H9 (cell line): Measurements from ENCODE around the gene PDXK. TPM values are rescaled to one million over a fixed set of nuclear protein-coding genes. Genes with fewer than 3 reads are reported as not detected.

Experiments used
- DNase-seq: peaks from one replicate; pipeline ENCODE4 v3.0.0-alpha.2; 2017
- H2AFZ ChIP-seq: one replicate; pipeline ENCODE4 v1.6.1; 2013; ENCODE audit warnings: mild to moderate bottlenecking, low read length, control low read depth, moderate library complexity
- H2AK5ac ChIP-seq: 2 replicates; pipeline ENCODE4 v1.6.1; 2013; ENCODE audit warnings: low read length, control low read depth, mixed read lengths; ENCODE audit not compliant: insufficient read length
- H2BK120ac ChIP-seq: one replicate; pipeline ENCODE4 v1.6.1; 2013; ENCODE audit warnings: low read depth, mild to moderate bottlenecking, low read length, control low read depth, inconsistent platforms; ENCODE audit not compliant: poor library complexity, severe bottlenecking
- H2BK12ac ChIP-seq: 2 replicates; pipeline ENCODE4 v1.6.1; 2013; ENCODE audit warnings: low read length, control low read depth, mixed read lengths, low read depth; ENCODE audit not compliant: insufficient read length
- H2BK15ac ChIP-seq: 2 replicates; pipeline ENCODE4 v1.6.1; 2013; ENCODE audit warnings: low read depth, low read length, control low read depth
- H2BK20ac ChIP-seq: one replicate; pipeline ENCODE4 v1.6.1; 2013; ENCODE audit warnings: low read depth, mild to moderate bottlenecking, low read length, control low read depth, inconsistent platforms; ENCODE audit not compliant: poor library complexity, severe bottlenecking
- H2BK5ac ChIP-seq: 2 replicates; pipeline ENCODE4 v1.6.1; 2013; ENCODE audit warnings: low read length, control low read depth, mixed read lengths; ENCODE audit not compliant: insufficient read length
- H3K14ac ChIP-seq: 2 replicates; pipeline ENCODE4 v1.6.1; 2013; ENCODE audit warnings: low read length, control low read depth; ENCODE audit not compliant: insufficient read depth
- H3K18ac ChIP-seq: 2 replicates; pipeline ENCODE4 v1.6.1; 2013; ENCODE audit warnings: low read depth, mild to moderate bottlenecking, mixed read lengths, low read length, control low read depth; ENCODE audit not compliant: insufficient read length
- H3K23ac ChIP-seq: 2 replicates; pipeline ENCODE4 v1.6.1; 2013; ENCODE audit warnings: low read length, control low read depth, mixed read lengths, low read depth; ENCODE audit not compliant: insufficient read length
- H3K23me2 ChIP-seq: 2 replicates; pipeline ENCODE4 v1.6.1; 2013; ENCODE audit warnings: low read depth, mild to moderate bottlenecking, mixed read lengths, low read length, control low read depth; ENCODE audit not compliant: insufficient read length, poor library complexity, severe bottlenecking
- H3K27ac ChIP-seq: 2 replicates; pipeline ENCODE4 v1.5.1; 2013; ENCODE audit warnings: low read length, control low read depth, mixed read lengths, low read depth; ENCODE audit not compliant: insufficient read length
- H3K27me3 ChIP-seq: 2 replicates; pipeline ENCODE4 v1.6.1; 2013; ENCODE audit warnings: low read length, control low read depth, inconsistent platforms; ENCODE audit not compliant: insufficient read depth
- H3K4ac ChIP-seq: 2 replicates; pipeline ENCODE4 v1.6.1; 2013; ENCODE audit warnings: low read depth, mild to moderate bottlenecking, control low read depth, inconsistent platforms, low read length, moderate library complexity
- H3K4me1 ChIP-seq: 2 replicates; pipeline ENCODE4 v1.6.1; 2013; ENCODE audit warnings: low read length, control low read depth, inconsistent platforms; ENCODE audit not compliant: insufficient read depth
- H3K4me2 ChIP-seq: 2 replicates; pipeline ENCODE4 v1.6.1; 2013; ENCODE audit warnings: low read length, control low read depth, mixed read lengths; ENCODE audit not compliant: insufficient read length, insufficient read depth
- H3K56ac ChIP-seq: 2 replicates; pipeline ENCODE4 v1.6.1; 2013; ENCODE audit warnings: low read depth, mild to moderate bottlenecking, mixed read lengths, low read length, control low read depth; ENCODE audit not compliant: insufficient read length
- H3K79me1 ChIP-seq: 2 replicates; pipeline ENCODE4 v1.6.1; 2013; ENCODE audit warnings: low read depth, mild to moderate bottlenecking, moderate library complexity, low read length, control low read depth, inconsistent platforms; ENCODE audit not compliant: insufficient read depth, poor library complexity, severe bottlenecking
- H3K79me2 ChIP-seq: 2 replicates; pipeline ENCODE4 v1.6.1; 2013; ENCODE audit warnings: low read length, control low read depth, inconsistent platforms; ENCODE audit not compliant: insufficient read depth
- H3K9ac ChIP-seq: 2 replicates; pipeline ENCODE4 v1.6.1; 2013; ENCODE audit warnings: low read length, control low read depth, mixed read lengths; ENCODE audit not compliant: insufficient read length; ENCODE audit errors: extremely low read depth
- H3K9me3 ChIP-seq: one replicate; pipeline ENCODE4 v1.6.1; 2013; ENCODE audit warnings: low read depth, low read length, inconsistent platforms; ENCODE audit not compliant: control insufficient read depth
- H3T11ph ChIP-seq: one replicate; pipeline ENCODE4 v1.6.1; 2013; ENCODE audit warnings: mild to moderate bottlenecking, low read length, control low read depth, inconsistent platforms
- H4K20me1 ChIP-seq: one replicate; pipeline ENCODE4 v1.6.1; 2013; ENCODE audit not compliant: control insufficient read depth, insufficient read length, insufficient read depth
- H4K5ac ChIP-seq: 2 replicates; pipeline ENCODE4 v1.6.1; 2013; ENCODE audit warnings: low read depth, mild to moderate bottlenecking, mixed read lengths, low read length, control low read depth; ENCODE audit not compliant: insufficient read length
- H4K8ac ChIP-seq: replicated peaks from 2 replicates; pipeline ENCODE4 v1.6.1; 2013; ENCODE audit warnings: low read length, control low read depth, mixed read lengths, low read depth; ENCODE audit not compliant: insufficient read length
- H4K91ac ChIP-seq: 2 replicates; pipeline ENCODE4 v1.6.1; 2013; ENCODE audit warnings: low read depth, mild to moderate bottlenecking, moderate library complexity, mixed read lengths, low read length, control low read depth; ENCODE audit not compliant: insufficient read length
- H3K27ac Mint-ChIP-seq, 3 experiments: 2 replicates in 2 of 3; 3 replicates in 1 of 3; pipeline ENCODE4 v1.8.0; 2020 to 2021; ENCODE audit warnings: mixed read lengths in 3 of 3, mild to moderate bottlenecking in 1 of 3, moderate library complexity in 1 of 3
- H3K27me3 Mint-ChIP-seq: 2 replicates; pipeline ENCODE4 v1.8.0; 2021; ENCODE audit warnings: low read depth, mild to moderate bottlenecking, moderate library complexity, mixed read lengths
- H3K36me3 Mint-ChIP-seq, 3 experiments: 2 replicates in 2 of 3; 3 replicates in 1 of 3; pipeline ENCODE4 v1.8.0; 2020 to 2021; ENCODE audit warnings: low read depth in 3 of 3, mixed read lengths in 3 of 3; ENCODE audit not compliant: insufficient read depth in 1 of 3
- H3K4me1 Mint-ChIP-seq, 2 experiments: 2 replicates each; pipeline ENCODE4 v1.8.0; 2020; ENCODE audit warnings: mixed read lengths in 2 of 2
- H3K4me3 Mint-ChIP-seq, 2 experiments: 2 replicates in 1 of 2; 3 replicates in 1 of 2; pipeline ENCODE4 v1.8.0; 2020 to 2021; ENCODE audit warnings: mild to moderate bottlenecking in 2 of 2, mixed read lengths in 2 of 2, moderate library complexity in 1 of 2
- H3K9me3 Mint-ChIP-seq, 2 experiments: 2 replicates in 1 of 2; 3 replicates in 1 of 2; pipeline ENCODE4 v1.8.0; 2020; ENCODE audit warnings: mild to moderate bottlenecking in 2 of 2, mixed read lengths in 2 of 2, moderate library complexity in 1 of 2
- CTCF ChIP-seq: fragments of 200-600 bp; sonication (generic); conservative IDR thresholded peaks from 3 replicates; pipeline ENCODE4 v1.8.0; 2021; ENCODE audit warnings: antibody characterized with exemption, mild to moderate bottlenecking
- WGBS: extraction: QIAGEN DNeasy Blood & Tissue Kit; methylation state at CpG from one replicate; pipeline ENCODE4 v1.1.7; 2013; ENCODE audit warnings: missing lambda C conversion rate, low lambda C conversion rate, mixed read lengths; ENCODE audit not compliant: insufficient read length; ENCODE audit errors: extremely low coverage; 5-methylcytosine and 5-hydroxymethylcytosine counted together
- total RNA-seq: library from RNA; stranded (reverse); gene quantifications from 2 replicates; pipeline ENCODE4 v1.2.1, GENCODE V29; 2021

Gene PDXK
- total RNA-seq, 1 experiment from 2014 or later = 109 TPM

DNA sequence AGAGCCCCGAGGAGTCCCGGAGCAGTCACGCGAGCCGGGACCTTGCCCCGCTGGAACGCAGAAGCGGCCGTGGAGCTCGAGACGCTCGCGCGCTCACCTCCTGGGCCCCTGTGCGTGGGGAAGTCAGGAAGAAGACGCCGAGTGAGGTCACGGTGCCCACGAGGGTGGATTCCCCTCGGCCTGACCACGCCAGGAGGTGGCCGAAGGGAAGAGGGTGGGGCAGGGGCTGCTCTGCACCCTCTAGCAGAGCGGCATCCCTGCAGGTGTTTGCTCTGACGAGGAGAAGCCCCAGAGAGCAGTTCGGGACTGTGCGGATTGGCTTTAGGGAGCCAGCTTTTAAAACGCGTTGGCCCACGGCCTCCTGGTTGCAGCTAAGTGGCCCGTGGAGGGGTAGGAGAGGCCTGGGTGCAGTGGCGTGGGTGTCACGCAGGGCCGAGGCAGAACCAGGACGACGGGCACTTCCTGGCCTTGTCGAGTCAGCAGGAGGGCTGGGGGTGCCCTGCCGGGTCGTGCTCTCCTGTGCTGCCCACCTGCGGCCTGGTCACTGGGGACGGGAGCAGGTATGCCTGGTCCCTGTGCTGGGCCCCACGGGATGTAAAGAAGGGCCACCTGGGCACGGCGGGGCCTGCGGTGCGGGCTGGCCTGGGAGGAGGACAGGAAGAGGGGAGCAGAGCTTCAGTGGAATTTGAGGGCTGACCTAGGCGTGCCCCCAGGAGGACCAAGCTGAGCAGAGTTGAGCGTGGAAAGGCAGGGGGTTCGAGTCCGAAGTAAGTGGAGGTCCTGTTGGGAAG, 1.0 kb downstream of the PDXK start:
- H3K4me1 Mint-ChIP-seq = peaks cover 14 to 15% of the 10 kb centered on the region in 2 experiments
- H2AFZ ChIP-seq = no peak overlapping the region
- no peaks in the 10 kb centered on the region for H3K79me1 ChIP-seq
- no peak overlapping the region for H3K27ac ChIP-seq
- WGBS = no CpG with 5 or more reads among the region's 49 CpGs
- H3K9me3 ChIP-seq = no peaks in the 10 kb centered on the region
- H3K36me3 Mint-ChIP-seq = peaks cover 0 to 11% (median 7%) of the 10 kb centered on the region in 3 experiments; a peak in 5 of 7 replicates
- H4K91ac ChIP-seq = no peak overlapping the region
- no peak overlapping the region for H4K5ac ChIP-seq
- H3K4me2 ChIP-seq = peak overlapping the region; percentile 65
- H3K14ac ChIP-seq = peak overlapping the region; percentile 74
- H3T11ph ChIP-seq = no peak overlapping the region
- peaks cover 7% of the 10 kb centered on the region; the same call in 1 of the 2 replicates for H3K79me2 ChIP-seq
- H3K4me1 ChIP-seq = no peaks in the 10 kb centered on the region; the same call in 1 of the 2 replicates
- peaks cover 8% of the 10 kb centered on the region for H3K23me2 ChIP-seq
- H2BK20ac ChIP-seq = no peak overlapping the region
- peak overlapping the region; percentile 69 for H3K9ac ChIP-seq
- H3K27me3 Mint-ChIP-seq = peaks cover 17% of the 10 kb centered on the region
- no peak overlapping the region for H2BK12ac ChIP-seq
- no peak overlapping the region for H2BK120ac ChIP-seq
- peak overlapping the region; percentile 72 to 83 for H3K4me3 Mint-ChIP-seq
- H2AK5ac ChIP-seq = no peak overlapping the region
- no peak overlapping the region for H2BK15ac ChIP-seq
- H2BK5ac ChIP-seq = no peak overlapping the region
- H3K27ac Mint-ChIP-seq = no peak overlapping the region
- DNase-seq = peak; percentile 34
- TF ChIP-seq CTCF = no peak
- H3K23ac ChIP-seq = no peak overlapping the region
- H4K20me1 ChIP-seq = no peaks in the 10 kb centered on the region
- no peak overlapping the region; the same call in 1 of the 2 replicates for H3K4ac ChIP-seq
- H3K27me3 ChIP-seq = no peaks in the 10 kb centered on the region; the same call in 1 of the 2 replicates
- H4K8ac ChIP-seq = no peak overlapping the region
- no peak overlapping the region for H3K56ac ChIP-seq
- peak overlapping the region; percentile 41 for H3K18ac ChIP-seq
- no peaks in the 10 kb centered on the region; a peak in 1 of 5 replicates for H3K9me3 Mint-ChIP-seq
